Kidney epithelial cell (primary cell): ENCODE measurements around the gene IDH3A. TPM values are rescaled to one million over a fixed set of nuclear protein-coding genes. Genes with fewer than 3 reads are reported as not detected.

ENCODE experiments used
- DNase-seq: peaks from one replicate; pipeline ENCODE4 v3.0.0-alpha.2; 2010; ENCODE audit warnings: low read depth
- H3K27me3 ChIP-seq: 2 replicates; pipeline ENCODE4 v1.6.0; 2011; ENCODE audit warnings: low read length; ENCODE audit not compliant: control insufficient read depth, insufficient read depth
- H3K36me3 ChIP-seq: 2 replicates; pipeline ENCODE4 v1.5.1; 2011; ENCODE audit warnings: low read length; ENCODE audit not compliant: control insufficient read depth, insufficient read depth
- H3K4me3 ChIP-seq: 2 replicates; pipeline ENCODE4 v1.5.1; 2011; ENCODE audit warnings: low read depth, mild to moderate bottlenecking, control low read depth, low read length
- CTCF ChIP-seq: IDR thresholded peaks from 2 replicates; pipeline ENCODE4 v1.5.1; 2011; ENCODE audit warnings: mild to moderate bottlenecking, moderate library complexity, low read length, control low read depth, inconsistent platforms; ENCODE audit not compliant: insufficient read depth, poor library complexity, severe bottlenecking
- total RNA-seq: library from RNA; depleted of rRNA; stranded (reverse); fragments of >200 nt; gene quantifications from 2 replicates; pipeline ENCODE4 v1.2.3, GENCODE V29; 2015

The IDH3A gene
- total RNA-seq, 1 donor from 2014 or later: 60.4 TPM

DNA sequence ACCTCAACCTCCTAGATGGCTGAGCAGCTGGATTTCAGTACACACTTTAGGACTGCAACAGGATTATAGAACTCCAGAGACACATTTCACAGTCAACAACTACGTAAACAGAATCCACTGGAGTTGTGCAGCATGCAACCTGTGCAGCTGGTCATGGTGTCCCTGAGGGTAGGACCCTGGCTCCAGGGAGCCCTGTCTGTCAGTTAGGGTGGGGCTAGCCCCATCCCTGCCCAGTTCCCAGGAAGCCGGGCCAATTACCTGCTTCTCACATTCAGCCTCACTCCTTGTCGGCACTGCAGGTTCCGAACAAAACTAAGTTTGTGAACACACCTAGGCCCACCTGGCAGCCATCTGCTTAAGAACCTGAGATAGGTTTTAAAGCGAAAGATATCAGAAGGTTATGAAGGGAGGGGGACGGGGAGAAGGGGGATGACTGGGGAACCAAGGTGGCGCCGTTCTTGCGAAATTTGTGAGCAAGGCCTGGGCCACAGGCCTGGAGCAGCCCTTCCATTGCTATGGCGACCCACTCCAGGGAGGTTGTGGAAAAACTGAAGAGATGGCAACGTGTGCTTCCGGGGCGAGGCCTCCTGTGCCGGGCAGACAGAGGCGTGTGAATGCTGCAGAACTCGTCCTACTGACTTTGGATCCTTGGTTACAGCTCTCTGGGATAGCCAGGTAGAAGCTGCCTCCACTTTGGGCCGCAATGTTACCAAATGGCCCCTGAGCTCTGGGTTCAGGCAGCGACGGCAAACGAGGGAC, 59.9 kb downstream of the IDH3A start:
- H3K4me3 ChIP-seq: no peak overlapping the region
- no peak for DNase-seq
- H3K36me3 ChIP-seq: no peaks in the 10 kb centered on the region
- H3K27me3 ChIP-seq: no peaks in the 10 kb centered on the region
- no peak for TF ChIP-seq CTCF

DNA sequence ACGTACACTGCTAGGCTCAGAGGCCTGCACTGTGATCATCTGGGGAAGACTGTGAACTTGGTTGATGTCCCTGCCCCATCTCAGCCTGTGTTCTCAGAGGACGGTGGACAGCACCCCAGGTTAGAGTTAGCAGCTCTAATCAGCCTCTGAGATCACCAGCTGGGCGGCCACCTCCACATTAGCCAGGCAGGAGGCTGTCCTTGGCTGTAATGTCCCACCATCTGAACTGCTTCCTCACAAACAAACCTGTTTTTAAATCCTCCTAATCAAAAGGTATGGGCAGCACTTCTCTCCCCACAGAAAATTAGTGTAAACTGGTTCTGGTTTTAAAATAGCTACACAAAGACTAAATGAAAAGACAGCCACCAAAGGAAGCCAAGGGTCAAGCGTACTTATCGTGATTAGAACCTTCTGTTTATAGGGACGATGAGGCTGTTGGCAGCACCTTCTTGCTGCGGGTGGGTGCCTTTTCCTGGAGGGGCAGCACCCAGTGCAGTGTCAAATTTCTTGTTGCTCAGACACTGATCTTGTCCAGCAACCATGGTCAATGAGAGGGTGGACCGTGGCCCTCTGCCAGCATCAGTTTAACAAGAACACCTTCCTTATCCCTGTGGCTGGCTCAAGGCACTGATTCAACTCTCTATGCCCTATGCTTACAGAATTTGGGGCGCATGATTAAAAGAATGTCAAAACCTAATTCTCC, 60.6 kb downstream of the IDH3A start:
- Histone ChIP-seq H3K36me3 (no peaks in the 10 kb centered on the region), H3K27me3 (no peaks in the 10 kb centered on the region), H3K4me3 (no peak overlapping the region)
- TF ChIP-seq CTCF: no peak
- DNase-seq: no peak

DNA sequence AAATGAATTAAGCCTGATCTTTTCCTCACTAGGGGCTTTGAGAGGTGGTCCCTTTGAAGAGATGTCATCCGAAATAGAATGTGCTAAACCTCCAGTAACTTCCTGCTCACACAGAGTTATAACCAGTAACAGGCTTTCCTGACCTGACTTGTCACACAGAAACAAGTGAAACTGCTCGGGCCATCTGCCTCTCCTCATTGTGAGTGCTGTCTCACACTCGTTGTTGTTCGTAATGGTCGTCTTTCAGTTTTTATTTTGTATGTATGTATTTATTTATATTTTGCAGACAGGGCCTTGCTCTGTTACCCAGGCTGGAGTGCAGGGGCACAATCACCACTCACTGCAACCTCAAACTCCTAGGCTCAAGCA, 61.2 kb downstream of the IDH3A start:
- Histone ChIP-seq H3K36me3 (no peaks in the 10 kb centered on the region), H3K4me3 (no peak overlapping the region), H3K27me3 (no peaks in the 10 kb centered on the region)
- DNase-seq: no peak
- no peak for TF ChIP-seq CTCF

DNA sequence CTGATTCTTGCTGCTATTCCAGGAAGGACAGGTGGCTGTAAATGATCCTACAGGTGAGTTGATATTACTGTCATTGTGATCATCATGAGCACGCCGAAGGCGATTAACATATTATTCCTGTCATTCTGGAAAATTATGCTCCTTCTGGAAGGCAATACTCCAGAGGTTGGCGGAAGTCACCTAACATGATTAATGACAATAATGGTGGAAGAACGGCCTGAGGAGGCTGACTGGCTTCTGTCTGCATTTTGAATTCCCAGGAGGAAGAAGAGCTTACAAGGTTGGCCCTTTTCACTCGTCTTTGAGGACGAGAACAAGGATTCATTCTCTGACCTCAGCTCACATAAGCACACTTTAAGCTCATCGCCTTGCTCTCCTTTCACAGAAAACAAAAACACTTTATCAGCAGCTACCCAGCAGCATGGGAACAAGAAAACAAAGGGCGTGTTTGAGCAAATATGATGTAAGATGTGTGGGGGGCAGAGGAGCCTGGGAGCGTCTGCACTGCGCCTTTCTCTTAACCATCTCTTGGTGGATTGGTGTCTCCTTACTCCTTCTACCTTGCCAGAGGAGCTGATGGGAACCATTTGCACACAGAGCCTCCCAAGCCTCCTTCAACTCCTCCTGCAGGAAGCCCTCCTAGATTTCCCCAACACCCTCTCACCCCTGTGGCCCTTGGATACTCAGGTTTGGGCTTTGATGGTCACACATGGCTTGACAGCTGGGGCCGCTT, 62.2 kb downstream of the IDH3A start:
- Histone ChIP-seq H3K4me3 (no peak overlapping the region), H3K36me3 (no peaks in the 10 kb centered on the region), H3K27me3 (no peaks in the 10 kb centered on the region)
- no peak for TF ChIP-seq CTCF
- DNase-seq: no peak

DNA sequence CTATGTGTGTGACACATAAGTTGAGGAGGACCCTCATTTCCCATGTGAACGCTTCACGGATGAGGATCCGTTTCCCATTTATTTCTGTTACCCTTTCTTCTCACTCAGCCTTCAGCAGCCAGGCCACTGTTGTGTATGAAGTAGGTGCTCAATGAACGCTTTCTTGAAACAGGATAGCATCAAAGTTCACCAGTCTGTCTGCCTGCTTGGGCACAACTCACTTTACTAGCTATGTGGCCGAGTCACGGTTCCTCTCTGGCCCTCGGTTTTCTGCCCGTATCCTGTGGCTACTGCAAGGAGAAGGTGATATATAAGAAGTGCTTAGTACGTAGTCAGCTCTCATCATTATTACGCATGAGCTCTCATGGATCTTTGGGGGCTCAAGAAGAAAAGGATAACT, 62.8 kb downstream of the IDH3A start:
- DNase-seq: no peak
- Histone ChIP-seq H3K27me3 (no peaks in the 10 kb centered on the region), H3K36me3 (no peaks in the 10 kb centered on the region), H3K4me3 (no peak overlapping the region)
- no peak for TF ChIP-seq CTCF
